GM19438 (cell line): Measurements from ENCODE around the gene KRTAP10-2.

ENCODE experiments used
- ATAC-seq: cut with Tn5 transposase; IDR thresholded peaks from one replicate; pipeline ENCODE4 v1.9.1; 2021; ENCODE audit warnings: low read depth; ENCODE audit not compliant: unreplicated experiment

KRTAP10-2 gene

GRCh38 chr21:44516342-44516741 is 35.0 kb downstream of the KRTAP10-2 start:
- ATAC-seq = no peak

GRCh38 chr21:44515359-44516165 is 35.7 kb downstream of the KRTAP10-2 start:
- no peak for ATAC-seq

GRCh38 chr21:44514746-44515358 is 36.5 kb downstream of the KRTAP10-2 start:
- no peak for ATAC-seq

GRCh38 chr21:44514218-44514520 is 37.1 kb downstream of the KRTAP10-2 start:
- ATAC-seq = no peak

GRCh38 chr21:44513389-44514217 is 37.7 kb downstream of the KRTAP10-2 start:
- no peak for ATAC-seq

GRCh38 chr21:44512496-44513388 is 38.6 kb downstream of the KRTAP10-2 start:
- no peak for ATAC-seq

GRCh38 chr21:44511938-44512275 is 39.4 kb downstream of the KRTAP10-2 start:
- no peak for ATAC-seq

GRCh38 chr21:44511219-44511937 is 39.9 kb downstream of the KRTAP10-2 start:
- no peak for ATAC-seq

- no peak for ATAC-seq
These were observed 40.6 kb downstream of the KRTAP10-2 start for GRCh38 chr21:44510508-44511218.

GRCh38 chr21:44510109-44510507 is 41.2 kb downstream of the KRTAP10-2 start:
- ATAC-seq = no peak

- no peak for ATAC-seq
These were observed 41.8 kb downstream of the KRTAP10-2 start for GRCh38 chr21:44509539-44509938.

GRCh38 chr21:44508711-44509445 is 42.4 kb downstream of the KRTAP10-2 start:
- no peak for ATAC-seq

- no peak for ATAC-seq
These were observed 42.9 kb downstream of the KRTAP10-2 start for GRCh38 chr21:44508426-44508710.

- ATAC-seq = no peak
These were observed 43.5 kb downstream of the KRTAP10-2 start for GRCh38 chr21:44507673-44508425.

- no peak for ATAC-seq
These were observed 44.7 kb downstream of the KRTAP10-2 start for GRCh38 chr21:44506279-44507255.

GRCh38 chr21:44505673-44506278 is 45.5 kb downstream of the KRTAP10-2 start:
- no peak for ATAC-seq
